Skeletal muscle tissue (tissue), 4 donors: Measurements from ENCODE around the gene ARL3. TPM values are rescaled to one million over a fixed set of nuclear protein-coding genes. Genes with fewer than 3 reads are reported as not detected.
A peak's percentile ranks its signal among the peaks of the same experiment; 100 is the strongest.

ENCODE experiments used
- H3K27ac ChIP-seq: one replicate; pipeline ENCODE4 v1.7.0; 2013; ENCODE audit warnings: mild to moderate bottlenecking, low read depth, low read length, inconsistent platforms
- H3K27me3 ChIP-seq, 3 donors: one replicate each; pipeline ENCODE4 v1.7.0; 2013; ENCODE audit warnings: low read length in 3 of 3; ENCODE audit not compliant: control insufficient read depth in 3 of 3, insufficient read depth in 3 of 3
- H3K36me3 ChIP-seq, 3 donors: one replicate each; pipeline ENCODE4 v1.7.0; 2013; ENCODE audit warnings: low read length in 3 of 3; ENCODE audit not compliant: control insufficient read depth in 3 of 3, insufficient read depth in 3 of 3
- H3K4me1 ChIP-seq, 3 donors: one replicate each; pipeline ENCODE4 v1.7.0; 2013; ENCODE audit warnings: low read length in 3 of 3, mild to moderate bottlenecking in 3 of 3; ENCODE audit not compliant: control insufficient read depth in 3 of 3, insufficient read depth in 3 of 3
- H3K4me3 ChIP-seq, 3 donors: one replicate each; pipeline ENCODE4 v1.7.0; 2013; ENCODE audit warnings: low read length in 3 of 3
- H3K9ac ChIP-seq, 3 donors: one replicate each; pipeline ENCODE4 v1.7.0; 2013; ENCODE audit warnings: low read length in 3 of 3, mild to moderate bottlenecking in 3 of 3, moderate library complexity in 2 of 3, low read depth in 1 of 3
- H3K9me3 ChIP-seq, 3 donors: one replicate each; pipeline ENCODE4 v1.7.0; 2013; ENCODE audit warnings: low read length in 3 of 3; ENCODE audit not compliant: control insufficient read depth in 3 of 3
- total RNA-seq: library from RNA; depleted of rRNA; stranded (reverse); fragments of >200 nt; gene quantifications from one replicate; pipeline ENCODE4 v1.2.3, GENCODE V29; 2014
- donor health status: Osteomylitis.

Gene ARL3
- total RNA-seq, 1 donor from 2014 or later: 5.2 TPM

GRCh38 chr10:102626026-102626685 lies 88.0 kb downstream of the ARL3 start:
- peaks cover 64 to 75% (median 66%) of the 10 kb centered on the region in 3 donors for H3K4me1 ChIP-seq
- H3K27me3 ChIP-seq: no peaks in the 10 kb centered on the region
- H3K36me3 ChIP-seq: peaks cover 0 to 5% (median 0%) of the 10 kb centered on the region in 3 donors
- H3K27ac ChIP-seq: peak overlapping the region; percentile 85
- peak overlapping the region in 1 of 3 donors; percentile 6 for H3K4me3 ChIP-seq
- H3K9me3 ChIP-seq: no peaks in the 10 kb centered on the region
- peak overlapping the region in 1 of 3 donors; percentile 51 for H3K9ac ChIP-seq

- Histone ChIP-seq H3K36me3 (no peaks in the 10 kb centered on the region), H3K27ac (no peak overlapping the region), H3K9me3 (no peaks in the 10 kb centered on the region), H3K9ac (no peak overlapping the region), H3K27me3 (no peaks in the 10 kb centered on the region), H3K4me1 (peaks cover 69 to 79% (median 75%) of the 10 kb centered on the region in 3 donors), H3K4me3 (no peak overlapping the region)
These were observed 89.2 kb downstream of the ARL3 start for GRCh38 chr10:102624751-102625645.

DNA sequence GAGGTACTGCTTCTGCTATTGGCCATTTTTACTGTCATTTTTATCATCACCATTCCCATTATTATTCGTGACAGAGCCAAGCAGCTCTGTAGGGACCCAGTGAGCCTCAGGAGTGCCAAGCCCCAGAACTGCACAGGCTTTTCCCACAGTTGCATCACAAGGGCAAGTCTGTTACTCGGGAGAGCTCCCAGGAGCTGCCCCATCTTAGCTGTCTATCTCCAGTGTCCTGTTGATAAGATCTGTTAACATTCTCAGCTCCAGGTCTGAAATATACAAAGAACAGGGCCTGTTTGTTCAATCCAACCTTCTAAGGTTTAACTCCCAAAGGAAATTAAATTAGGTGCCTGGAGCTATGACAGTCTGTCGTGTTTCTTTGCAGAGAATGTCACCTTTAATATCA lies 90.1 kb downstream of the ARL3 start:
- H3K9ac ChIP-seq: no peak overlapping the region
- H3K27me3 ChIP-seq: no peaks in the 10 kb centered on the region
- no peak overlapping the region for H3K4me3 ChIP-seq
- H3K4me1 ChIP-seq: peaks cover 72 to 79% (median 79%) of the 10 kb centered on the region in 3 donors
- no peak overlapping the region for H3K27ac ChIP-seq
- H3K9me3 ChIP-seq: no peaks in the 10 kb centered on the region
- no peaks in the 10 kb centered on the region for H3K36me3 ChIP-seq

Other genes with a start within 250 kb of the ARL3 start
- gene ACTR1A, start 211.7 kb downstream of the ARL3 start, total RNA-seq: 66.8 TPM
- 4.2 TPM for gene SUFU, start 210.4 kb downstream of the ARL3 start, total RNA-seq
- 44.4 TPM for gene TRIM8, start 69.9 kb downstream of the ARL3 start, total RNA-seq
- 4.2 TPM for gene SFXN2, start 239 bp upstream of the ARL3 start, total RNA-seq
- 24.0 TPM for gene WBP1L, start 29.6 kb upstream of the ARL3 start, total RNA-seq
- gene CYP17A1, start 123.0 kb upstream of the ARL3 start, total RNA-seq: not detected
- gene BORCS7, start 139.9 kb upstream of the ARL3 start, total RNA-seq: 19.3 TPM
- gene AS3MT, start 155.1 kb upstream of the ARL3 start, total RNA-seq: 6.8 TPM
- gene CNNM2, start 203.9 kb upstream of the ARL3 start, total RNA-seq: 2.1 TPM